GM21360 (cell line): ENCODE results near the gene HBE1.
"Not testable (repeated sequence)": the region's sequence is repeated elsewhere in the genome, so short reads cannot be mapped to it uniquely, and the experiment has no call there.

Experiments used
- ATAC-seq: cut with Tn5 transposase; IDR thresholded peaks from one replicate; pipeline ENCODE4 v1.9.1; 2021; ENCODE audit warnings: mild to moderate bottlenecking, moderate library complexity; ENCODE audit not compliant: unreplicated experiment

The HBE1 gene

GRCh38 chr11:5269715-5270147 is at the start of gene HBE1:
HBE1 (minus strand) TSS chr11:5269945; CDS start chr11:5269890, 55 bp downstream.
- ATAC-seq, result no peak

- ATAC-seq, result no peak
Observed at GRCh38 chr11:5317292-5317691, 47.5 kb upstream of the HBE1 start.

- not testable (repeated sequence) for ATAC-seq
Observed at GRCh38 chr11:5313326-5314023, 43.7 kb upstream of the HBE1 start.

- no peak for ATAC-seq
Observed at GRCh38 chr11:5310423-5310822, 40.7 kb upstream of the HBE1 start.

GRCh38 chr11:5307256-5308019 is 37.7 kb upstream of the HBE1 start:
- no peak for ATAC-seq

- ATAC-seq, result no peak
Observed at GRCh38 chr11:5304046-5304445, 34.3 kb upstream of the HBE1 start.

GRCh38 chr11:5303626-5304025 is 33.9 kb upstream of the HBE1 start:
- ATAC-seq, result no peak

- ATAC-seq, result no peak
Observed at GRCh38 chr11:5301846-5302245, 32.1 kb upstream of the HBE1 start, which contains the start of gene OR51B4. OR51B4 (minus strand) TSS chr11:5301946; CDS start chr11:5301946, 0 bp downstream.

- no peak for ATAC-seq
Observed at GRCh38 chr11:5300251-5300650, 30.5 kb upstream of the HBE1 start.

GRCh38 chr11:5298451-5298850 is 28.7 kb upstream of the HBE1 start:
- ATAC-seq, result no peak

- no peak for ATAC-seq
Observed at GRCh38 chr11:5297721-5298323, 28.1 kb upstream of the HBE1 start.

- not testable (repeated sequence) for ATAC-seq
Observed at GRCh38 chr11:5294342-5294995, 24.7 kb upstream of the HBE1 start.

- ATAC-seq, result no peak
Observed at GRCh38 chr11:5293028-5293427, 23.3 kb upstream of the HBE1 start.

- ATAC-seq, result peak; percentile 92
Observed at GRCh38 chr11:5291207-5291838, 21.6 kb upstream of the HBE1 start.

GRCh38 chr11:5290106-5290505 is 20.4 kb upstream of the HBE1 start:
- no peak for ATAC-seq

- ATAC-seq, result no peak
Observed at GRCh38 chr11:5289696-5290095, 20.0 kb upstream of the HBE1 start.

GRCh38 chr11:5288906-5289550 is 19.3 kb upstream of the HBE1 start:
- no peak for ATAC-seq

GRCh38 chr11:5288108-5288905 is 18.6 kb upstream of the HBE1 start:
- no peak for ATAC-seq

GRCh38 chr11:5286901-5287300 is 17.2 kb upstream of the HBE1 start:
- no peak for ATAC-seq
